HEK293 (cell line): Measurements from ENCODE around the gene SUCO.

ENCODE experiments used
- CTCF ChIA-PET: fragments of 350-600 bp; formaldehyde crosslinking; extraction: SDS; loops from one replicate; lab custom pipeline; 2021; ENCODE audit warnings: antibody characterized with exemption; lab: Yijun Ruan, JAX
- POLR2A ChIA-PET: fragments of 300-600 bp; formaldehyde crosslinking; extraction: SDS; loops from one replicate; lab custom pipeline; 2020; ENCODE audit warnings: antibody characterized with exemption, inconsistent platforms; lab: Yijun Ruan, JAX
- H3K27ac ChIP-seq: fragments of 200-500 bp; sonication (Bioruptor generic); 2 replicates; pipeline ENCODE4 v1.5.1; 2014; ENCODE audit warnings: low read depth, low read length, control low read depth, inconsistent platforms; ENCODE audit errors: extremely low read depth
- H3K36me3 ChIP-seq, 2 experiments: fragments of 200-500 bp in 1 of 2; sonication (Bioruptor generic) in 1 of 2; 1 replicate in 1 of 2; 2 replicates in 1 of 2; pipeline ENCODE4 v1.5.1; 2014 to 2017; ENCODE audit warnings: inconsistent platforms in 2 of 2, low read length in 2 of 2; ENCODE audit not compliant: control insufficient read depth in 2 of 2, insufficient read depth in 1 of 2
- H3K4me1 ChIP-seq: fragments of 200-500 bp; sonication (Bioruptor generic); 2 replicates; pipeline ENCODE4 v1.5.1; 2014; ENCODE audit warnings: mild to moderate bottlenecking, low read length, inconsistent platforms; ENCODE audit not compliant: control insufficient read depth, insufficient read depth
- H3K4me3 ChIP-seq: 2 replicates; pipeline ENCODE4 v1.5.1; 2011; ENCODE audit warnings: low read depth, mild to moderate bottlenecking, control low read depth, low read length, moderate library complexity
- H3K9me3 ChIP-seq: fragments of 200-500 bp; sonication (Bioruptor generic); 2 replicates; pipeline ENCODE4 v1.5.1; 2014; ENCODE audit warnings: low read depth, low read length, inconsistent platforms; ENCODE audit not compliant: control insufficient read depth, insufficient read depth
- GFI1B ChIP-seq: fragments of 450-650 bp; formaldehyde crosslinking; IDR thresholded peaks from 2 replicates; pipeline ENCODE4 v1.5.1; 2016; ENCODE audit warnings: missing biosample characterization, missing genetic modification characterization
- KLF1 ChIP-seq: fragments of 450-650 bp; formaldehyde crosslinking; IDR thresholded peaks from 2 replicates; pipeline ENCODE4 v1.5.1; 2016; ENCODE audit warnings: missing biosample characterization, missing genetic modification characterization
- OVOL3 ChIP-seq: fragments of 450-650 bp; formaldehyde crosslinking; IDR thresholded peaks from 2 replicates; pipeline ENCODE4 v1.5.1; 2016; ENCODE audit warnings: missing biosample characterization, missing genetic modification characterization
- REPIN1 ChIP-seq: fragments of 450-650 bp; formaldehyde crosslinking; IDR thresholded peaks from 2 replicates; pipeline ENCODE4 v1.5.1; 2017; ENCODE audit warnings: missing biosample characterization, missing genetic modification characterization, low read depth
- SP7 ChIP-seq: fragments of 450-650 bp; formaldehyde crosslinking; IDR thresholded peaks from 2 replicates; pipeline ENCODE4 v1.5.1; 2016; ENCODE audit warnings: missing biosample characterization, missing genetic modification characterization
- WT1 ChIP-seq: fragments of 450-650 bp; formaldehyde crosslinking; IDR thresholded peaks from 2 replicates; pipeline ENCODE4 v1.5.1; 2016; ENCODE audit warnings: missing biosample characterization, missing genetic modification characterization
- YY2 ChIP-seq: fragments of 450-650 bp; formaldehyde crosslinking; IDR thresholded peaks from 2 replicates; pipeline ENCODE4 v1.5.1; 2016; ENCODE audit warnings: missing biosample characterization, missing genetic modification characterization
- ZFP69B ChIP-seq: fragments of 450-650 bp; formaldehyde crosslinking; IDR thresholded peaks from 2 replicates; pipeline ENCODE4 v1.5.1; 2016; ENCODE audit warnings: missing biosample characterization, missing genetic modification characterization
- ZNF202 ChIP-seq: fragments of 450-650 bp; formaldehyde crosslinking; IDR thresholded peaks from 2 replicates; pipeline ENCODE4 v1.5.1; 2016; ENCODE audit warnings: missing biosample characterization, missing genetic modification characterization, borderline replicate concordance
- ZNF24 ChIP-seq: fragments of 450-650 bp; formaldehyde crosslinking; IDR thresholded peaks from 2 replicates; pipeline ENCODE4 v1.5.1; 2016; ENCODE audit warnings: missing biosample characterization, missing genetic modification characterization
- ZNF274 ChIP-seq, 2 experiments: fragments of 200-500 bp in 1 of 2; fragments of 450-650 bp in 1 of 2; sonication (Bioruptor generic) in 1 of 2; formaldehyde crosslinking in 1 of 2; IDR thresholded peaks; 2 replicates each; pipeline versions ENCODE4 v1.5.1 to v1.6.1; 2014 to 2016; ENCODE audit warnings: borderline replicate concordance in 1 of 2, inconsistent platforms in 1 of 2, low read length in 1 of 2, missing biosample characterization in 1 of 2, missing genetic modification characterization in 1 of 2
- ZNF391 ChIP-seq: fragments of 450-650 bp; formaldehyde crosslinking; IDR thresholded peaks from 2 replicates; pipeline ENCODE4 v1.5.1; 2016; ENCODE audit warnings: low read depth, missing biosample characterization, missing genetic modification characterization, borderline replicate concordance
- ZNF433 ChIP-seq: fragments of 450-650 bp; formaldehyde crosslinking; IDR thresholded peaks from 2 replicates; pipeline ENCODE4 v1.5.1; 2016; ENCODE audit warnings: missing biosample characterization, missing genetic modification characterization, low read depth
- ZNF529 ChIP-seq: fragments of 450-650 bp; formaldehyde crosslinking; IDR thresholded peaks from 2 replicates; pipeline ENCODE4 v1.5.1; 2017; ENCODE audit warnings: missing genetic modification characterization, missing biosample characterization; ENCODE audit not compliant: insufficient replicate concordance
- ZNF843 ChIP-seq: fragments of 450-650 bp; formaldehyde crosslinking; IDR thresholded peaks from 2 replicates; pipeline ENCODE4 v1.5.1; 2016; ENCODE audit warnings: missing biosample characterization, missing genetic modification characterization
- TF ChIP-seq, protein P1 (sequence below): fragments of 450-650 bp; formaldehyde crosslinking; conservative IDR thresholded peaks from 2 replicates; pipeline ENCODE4 v1.5.1; 2016; ENCODE audit warnings: low read depth, missing biosample characterization, missing genetic modification characterization
- TF ChIP-seq, protein P2 (sequence below): fragments of 450-650 bp; formaldehyde crosslinking; IDR thresholded peaks from 2 replicates; pipeline ENCODE4 v1.5.1; 2016; ENCODE audit warnings: missing biosample characterization, missing genetic modification characterization
- TF ChIP-seq, protein P3 (sequence below): fragments of 450-650 bp; formaldehyde crosslinking; IDR thresholded peaks from 2 replicates; pipeline ENCODE4 v1.5.1; 2017; ENCODE audit warnings: missing biosample characterization, missing genetic modification characterization
- TF ChIP-seq, protein P4 (sequence below): IDR thresholded peaks from 2 replicates; pipeline ENCODE4 v1.6.1; 2011; ENCODE audit warnings: mild to moderate bottlenecking, low read depth, low read length, borderline replicate concordance

Gene SUCO

DNA sequence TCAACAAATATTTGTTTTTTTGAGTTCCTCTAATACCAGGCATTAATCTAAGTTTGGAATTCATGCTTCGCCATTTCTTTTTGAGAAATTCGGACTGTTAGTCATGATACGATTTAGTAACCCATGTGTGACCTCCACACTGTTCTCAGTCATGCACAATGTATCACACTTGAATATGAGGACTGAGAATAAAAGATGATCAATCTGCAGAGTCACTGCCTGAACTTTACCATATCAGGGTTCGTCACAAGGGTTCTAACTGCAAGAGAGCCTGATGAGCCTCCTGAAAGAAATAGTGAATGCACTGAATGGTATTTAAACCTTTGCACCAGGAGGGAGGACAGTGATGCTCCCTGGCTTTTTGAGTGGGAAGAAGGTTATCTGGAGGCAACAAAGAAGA is 115.0 kb downstream of the SUCO start:
- TF ChIP-seq, protein P1, sequence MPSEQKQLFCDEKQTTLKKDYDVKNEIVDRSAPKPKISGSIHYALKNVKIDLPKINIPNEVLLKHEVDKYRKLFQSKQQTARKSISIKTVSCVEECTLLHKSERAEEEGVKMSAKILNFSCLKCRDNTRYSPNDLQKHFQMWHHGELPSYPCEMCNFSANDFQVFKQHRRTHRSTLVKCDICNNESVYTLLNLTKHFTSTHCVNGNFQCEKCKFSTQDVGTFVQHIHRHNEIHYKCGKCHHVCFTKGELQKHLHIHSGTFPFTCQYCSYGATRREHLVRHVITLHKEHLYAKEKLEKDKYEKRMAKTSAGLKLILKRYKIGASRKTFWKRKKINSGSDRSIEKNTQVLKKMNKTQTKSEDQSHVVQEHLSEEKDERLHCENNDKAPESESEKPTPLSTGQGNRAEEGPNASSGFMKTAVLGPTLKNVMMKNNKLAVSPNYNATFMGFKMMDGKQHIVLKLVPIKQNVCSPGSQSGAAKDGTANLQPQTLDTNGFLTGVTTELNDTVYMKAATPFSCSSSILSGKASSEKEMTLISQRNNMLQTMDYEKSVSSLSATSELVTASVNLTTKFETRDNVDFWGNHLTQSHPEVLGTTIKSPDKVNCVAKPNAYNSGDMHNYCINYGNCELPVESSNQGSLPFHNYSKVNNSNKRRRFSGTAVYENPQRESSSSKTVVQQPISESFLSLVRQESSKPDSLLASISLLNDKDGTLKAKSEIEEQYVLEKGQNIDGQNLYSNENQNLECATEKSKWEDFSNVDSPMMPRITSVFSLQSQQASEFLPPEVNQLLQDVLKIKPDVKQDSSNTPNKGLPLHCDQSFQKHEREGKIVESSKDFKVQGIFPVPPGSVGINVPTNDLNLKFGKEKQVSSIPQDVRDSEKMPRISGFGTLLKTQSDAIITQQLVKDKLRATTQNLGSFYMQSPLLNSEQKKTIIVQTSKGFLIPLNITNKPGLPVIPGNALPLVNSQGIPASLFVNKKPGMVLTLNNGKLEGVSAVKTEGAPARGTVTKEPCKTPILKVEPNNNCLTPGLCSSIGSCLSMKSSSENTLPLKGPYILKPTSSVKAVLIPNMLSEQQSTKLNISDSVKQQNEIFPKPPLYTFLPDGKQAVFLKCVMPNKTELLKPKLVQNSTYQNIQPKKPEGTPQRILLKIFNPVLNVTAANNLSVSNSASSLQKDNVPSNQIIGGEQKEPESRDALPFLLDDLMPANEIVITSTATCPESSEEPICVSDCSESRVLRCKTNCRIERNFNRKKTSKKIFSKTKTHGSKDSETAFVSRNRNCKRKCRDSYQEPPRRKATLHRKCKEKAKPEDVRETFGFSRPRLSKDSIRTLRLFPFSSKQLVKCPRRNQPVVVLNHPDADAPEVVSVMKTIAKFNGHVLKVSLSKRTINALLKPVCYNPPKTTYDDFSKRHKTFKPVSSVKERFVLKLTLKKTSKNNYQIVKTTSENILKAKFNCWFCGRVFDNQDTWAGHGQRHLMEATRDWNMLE = no peak
- TF ChIP-seq KLF1 (tag by site-specific recombination) = no peak
- no peak for TF ChIP-seq ZFP69B (tag by site-specific recombination)
- no peak for TF ChIP-seq YY2 (tag by site-specific recombination)
- no peak for TF ChIP-seq WT1
- TF ChIP-seq, protein P2, sequence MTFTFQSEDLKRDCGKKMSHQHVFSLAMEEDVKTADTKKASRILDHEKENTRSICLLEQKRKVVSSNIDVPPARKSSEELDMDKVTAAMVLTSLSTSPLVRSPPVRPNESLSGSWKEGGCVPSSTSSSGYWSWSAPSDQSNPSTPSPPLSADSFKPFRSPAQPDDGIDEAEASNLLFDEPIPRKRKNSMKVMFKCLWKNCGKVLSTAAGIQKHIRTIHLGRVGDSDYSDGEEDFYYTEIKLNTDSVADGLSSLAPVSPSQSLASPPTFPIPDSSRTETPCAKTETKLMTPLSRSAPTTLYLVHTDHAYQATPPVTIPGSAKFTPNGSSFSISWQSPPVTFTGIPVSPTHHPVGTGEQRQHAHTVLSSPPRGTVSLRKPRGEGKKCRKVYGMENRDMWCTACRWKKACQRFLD = no peak
- no peak for TF ChIP-seq GFI1B (tag by site-specific recombination)
- no peak for TF ChIP-seq SP7 (tag by site-specific recombination)
- no peak for TF ChIP-seq ZNF274 (IDR thresholded peaks at IDR 0.05; ENCODE audit: low read length)
- no peak for TF ChIP-seq ZNF274 (tag by site-specific recombination; IDR thresholded peaks at IDR 0.05; ENCODE audit: borderline replicate concordance)
- TF ChIP-seq, protein P3, sequence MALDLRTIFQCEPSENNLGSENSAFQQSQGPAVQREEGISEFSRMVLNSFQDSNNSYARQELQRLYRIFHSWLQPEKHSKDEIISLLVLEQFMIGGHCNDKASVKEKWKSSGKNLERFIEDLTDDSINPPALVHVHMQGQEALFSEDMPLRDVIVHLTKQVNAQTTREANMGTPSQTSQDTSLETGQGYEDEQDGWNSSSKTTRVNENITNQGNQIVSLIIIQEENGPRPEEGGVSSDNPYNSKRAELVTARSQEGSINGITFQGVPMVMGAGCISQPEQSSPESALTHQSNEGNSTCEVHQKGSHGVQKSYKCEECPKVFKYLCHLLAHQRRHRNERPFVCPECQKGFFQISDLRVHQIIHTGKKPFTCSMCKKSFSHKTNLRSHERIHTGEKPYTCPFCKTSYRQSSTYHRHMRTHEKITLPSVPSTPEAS (tag by site-specific recombination) = no peak
- TF ChIP-seq ZNF529 (tag by site-specific recombination) = no peak
- no peak for TF ChIP-seq OVOL3
- TF ChIP-seq, protein P4, sequence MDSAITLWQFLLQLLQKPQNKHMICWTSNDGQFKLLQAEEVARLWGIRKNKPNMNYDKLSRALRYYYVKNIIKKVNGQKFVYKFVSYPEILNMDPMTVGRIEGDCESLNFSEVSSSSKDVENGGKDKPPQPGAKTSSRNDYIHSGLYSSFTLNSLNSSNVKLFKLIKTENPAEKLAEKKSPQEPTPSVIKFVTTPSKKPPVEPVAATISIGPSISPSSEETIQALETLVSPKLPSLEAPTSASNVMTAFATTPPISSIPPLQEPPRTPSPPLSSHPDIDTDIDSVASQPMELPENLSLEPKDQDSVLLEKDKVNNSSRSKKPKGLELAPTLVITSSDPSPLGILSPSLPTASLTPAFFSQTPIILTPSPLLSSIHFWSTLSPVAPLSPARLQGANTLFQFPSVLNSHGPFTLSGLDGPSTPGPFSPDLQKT = no peak
- no peak for TF ChIP-seq ZNF843 (tag by site-specific recombination)
- TF ChIP-seq ZNF391 = no peak
- no peak for TF ChIP-seq REPIN1 (tag by site-specific recombination)
- TF ChIP-seq ZNF433 (tag by site-specific recombination) = no peak
- no peak for TF ChIP-seq ZNF202 (tag by site-specific recombination)
- no peak for TF ChIP-seq ZNF24 (tag by site-specific recombination)
- Histone ChIP-seq H3K36me3 (no peaks in the 10 kb centered on the region), H3K9me3 (no peaks in the 10 kb centered on the region), H3K4me3 (no peak overlapping the region), H3K4me1 (no peaks in the 10 kb centered on the region), H3K27ac (no peak overlapping the region)
- CTCF ChIA-PET = no interaction called here
- POLR2A ChIA-PET = no interaction called here
